CD4-positive, alpha-beta memory T cell (primary cell): ENCODE results near the gene ZC3H18. TPM values are rescaled to one million over a fixed set of nuclear protein-coding genes. Genes with fewer than 3 reads are reported as not detected.

ENCODE experiments used
- CTCF ChIA-PET: fragments of 350-600 bp; sonication (Branson Sonifier 250); formaldehyde crosslinking; loops from one replicate; lab custom pipeline; 2021; ENCODE audit warnings: inconsistent platforms; ENCODE audit not compliant: partially characterized antibody; lab: Charles Lee
- POLR2A ChIA-PET: fragments of 350-600 bp; sonication (Branson Sonifier 250); formaldehyde crosslinking; loops from one replicate; lab custom pipeline; 2021; ENCODE audit not compliant: partially characterized antibody; lab: Charles Lee
- DNase-seq, 5 donors: peaks; one replicate each; pipeline versions ENCODE4 v3.0.0 to v3.0.0-alpha.2; 2020 to 2022; ENCODE audit warnings: mixed read lengths in 1 of 5
- H3K27ac ChIP-seq: one replicate; pipeline ENCODE4 v1.7.0; 2013; ENCODE audit warnings: low read depth, low read length
- H3K27me3 ChIP-seq: 2 replicates; pipeline ENCODE4 v1.7.0; 2013; ENCODE audit warnings: mild to moderate bottlenecking, low read length, moderate library complexity; ENCODE audit not compliant: insufficient read depth
- H3K36me3 ChIP-seq: 2 replicates; pipeline ENCODE4 v1.7.0; 2013; ENCODE audit warnings: mild to moderate bottlenecking, low read length, moderate library complexity; ENCODE audit not compliant: insufficient read depth
- H3K4me1 ChIP-seq: 2 replicates; pipeline ENCODE4 v1.7.0; 2013; ENCODE audit warnings: mild to moderate bottlenecking, low read length, moderate library complexity; ENCODE audit not compliant: insufficient read depth
- H3K4me3 ChIP-seq, 2 donors: one replicate each; pipeline ENCODE4 v1.7.0; 2013; ENCODE audit warnings: low read length in 2 of 2, mild to moderate bottlenecking in 1 of 2
- H3K9me3 ChIP-seq, 2 donors: one replicate each; pipeline ENCODE4 v1.7.0; 2013; ENCODE audit warnings: low read length in 2 of 2, control low read depth in 1 of 2; ENCODE audit not compliant: control insufficient read depth in 1 of 2
- H3K27ac Mint-ChIP-seq, 7 donors: one replicate each; pipeline ENCODE4 v1.8.0; 2020 to 2021; ENCODE audit warnings: mixed read lengths in 7 of 7, mild to moderate bottlenecking in 6 of 7, inconsistent platforms in 3 of 7, moderate library complexity in 3 of 7
- H3K27me3 Mint-ChIP-seq, 2 donors: one replicate each; pipeline ENCODE4 v1.8.0; 2020 to 2021; ENCODE audit warnings: mixed read lengths in 2 of 2
- H3K36me3 Mint-ChIP-seq, 2 donors: one replicate each; pipeline ENCODE4 v1.8.0; 2020 to 2021; ENCODE audit warnings: mixed read lengths in 2 of 2, inconsistent platforms in 1 of 2, mild to moderate bottlenecking in 1 of 2
- H3K4me1 Mint-ChIP-seq, 4 donors: one replicate each; pipeline ENCODE4 v1.8.0; 2020 to 2021; ENCODE audit warnings: mixed read lengths in 4 of 4, mild to moderate bottlenecking in 1 of 4
- H3K4me3 Mint-ChIP-seq, 8 donors: one replicate each; pipeline ENCODE4 v1.8.0; 2020 to 2021; ENCODE audit warnings: mixed read lengths in 8 of 8, mild to moderate bottlenecking in 7 of 8, moderate library complexity in 6 of 8, inconsistent platforms in 3 of 8
- H3K9me3 Mint-ChIP-seq, 8 donors: one replicate each; pipeline ENCODE4 v1.8.0; 2020 to 2021; ENCODE audit warnings: mixed read lengths in 8 of 8, mild to moderate bottlenecking in 5 of 8, inconsistent platforms in 3 of 8, moderate library complexity in 1 of 8
- intact Hi-C: fragments of 100-400 bp; cut with micrococcal nuclease; formaldehyde crosslinking; loops from one replicate; pipeline ENCODE4 v1.15.1; 2023
- polyA plus RNA-seq, 2 donors: library from polyadenylated mRNA; unstranded; fragments of 300-500 nt; fragmentation: Illumina TruSeq; gene quantifications; one replicate each; pipeline ENCODE4 v1.2.3, GENCODE V29; 2021
- total RNA-seq, 2 experiments: library from RNA; stranded (reverse); gene quantifications; one replicate each; pipeline ENCODE4 v1.2.3, GENCODE V29; 2021

ZC3H18 gene
- total and polyA plus RNA-seq, 4 experiments from 2014 or later = 3.0 to 91.5 (median 54.0) TPM

DNA sequence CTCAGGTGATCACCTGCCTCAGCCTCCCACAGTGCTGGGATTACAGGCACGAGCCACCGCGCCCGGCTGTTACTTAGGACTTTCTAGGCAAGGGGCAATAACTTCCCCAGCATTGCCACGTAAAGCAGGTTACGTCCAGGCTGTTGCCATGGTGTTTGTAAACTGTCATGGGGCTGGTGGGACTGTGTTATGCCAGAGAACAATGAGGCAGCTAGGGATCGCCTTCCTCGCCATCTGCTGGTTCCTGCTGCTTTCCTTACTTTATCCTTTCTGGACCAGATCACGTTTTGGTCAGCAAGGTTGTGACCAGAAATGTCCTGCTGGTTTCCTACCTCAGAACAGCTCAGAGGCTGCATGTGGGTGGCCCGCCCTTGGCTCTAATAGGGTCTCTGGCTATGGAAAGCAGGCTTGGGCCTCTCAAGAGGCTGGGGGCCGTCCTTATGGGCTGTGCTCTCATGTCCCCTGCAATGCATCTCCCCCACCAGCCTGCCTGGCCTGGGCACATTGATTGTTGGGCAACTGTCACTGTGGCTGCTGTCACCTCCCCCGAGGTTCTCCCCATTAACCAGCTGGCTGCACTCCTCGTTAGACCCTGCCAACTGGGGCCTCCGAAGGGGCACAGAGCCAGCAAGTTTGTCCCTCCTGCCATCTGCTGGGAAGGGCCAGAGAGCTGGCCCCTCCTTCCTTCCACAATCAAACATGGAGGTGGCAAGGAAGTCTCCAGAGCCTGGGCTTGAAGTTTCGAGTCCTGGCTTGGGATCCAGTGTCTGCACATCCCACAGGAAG lies 28.2 kb upstream of the ZC3H18 start:
- H3K27ac ChIP-seq = no peak overlapping the region
- ChIA-PET CTCF (no interaction called here), POLR2A (no interaction called here)
- Mint-ChIP-seq H3K4me1 (no peaks in the 10 kb centered on the region), H3K4me3 (peak overlapping the region in 1 of 8 donors; percentile 26), H3K9me3 (peaks cover 0 to 25% (median 13%) of the 10 kb centered on the region in 8 donors), H3K27ac (no peak overlapping the region), H3K36me3 (peaks cover 0 to 6% of the 10 kb centered on the region in 2 donors), H3K27me3 (peaks cover 5% of the 10 kb centered on the region in 2 donors)
- H3K36me3 ChIP-seq = no peaks in the 10 kb centered on the region
- intact Hi-C loops = no loop called here
- peaks cover 0 to 3% of the 10 kb centered on the region in 2 donors for H3K9me3 ChIP-seq
- peak in 1 of 5 donors; percentile 27 for DNase-seq
- H3K27me3 ChIP-seq = no peaks in the 10 kb centered on the region
- H3K4me3 ChIP-seq = no peak overlapping the region
- no peaks in the 10 kb centered on the region for H3K4me1 ChIP-seq

- peaks cover 0 to 6% of the 10 kb centered on the region in 2 donors for H3K36me3 Mint-ChIP-seq
- POLR2A ChIA-PET = no interaction called here
- DNase-seq = no peak
- Histone ChIP-seq H3K4me1 (no peaks in the 10 kb centered on the region), H3K9me3 (peaks cover 0 to 3% of the 10 kb centered on the region in 2 donors), H3K4me3 (no peak overlapping the region), H3K36me3 (no peaks in the 10 kb centered on the region), H3K27me3 (no peaks in the 10 kb centered on the region), H3K27ac (no peak overlapping the region)
- peaks cover 5% of the 10 kb centered on the region in 2 donors for H3K27me3 Mint-ChIP-seq
- H3K4me3 Mint-ChIP-seq = no peak overlapping the region
- peaks cover 0 to 22% (median 13%) of the 10 kb centered on the region in 8 donors for H3K9me3 Mint-ChIP-seq
- peak overlapping the region in 2 of 7 donors; percentile 3 to 22 for H3K27ac Mint-ChIP-seq
- CTCF ChIA-PET = no interaction called here
- H3K4me1 Mint-ChIP-seq = no peaks in the 10 kb centered on the region
- intact Hi-C loops = no loop called here
Measured at GRCh38 chr16:88543230-88543813, 26.9 kb upstream of the ZC3H18 start.

DNA sequence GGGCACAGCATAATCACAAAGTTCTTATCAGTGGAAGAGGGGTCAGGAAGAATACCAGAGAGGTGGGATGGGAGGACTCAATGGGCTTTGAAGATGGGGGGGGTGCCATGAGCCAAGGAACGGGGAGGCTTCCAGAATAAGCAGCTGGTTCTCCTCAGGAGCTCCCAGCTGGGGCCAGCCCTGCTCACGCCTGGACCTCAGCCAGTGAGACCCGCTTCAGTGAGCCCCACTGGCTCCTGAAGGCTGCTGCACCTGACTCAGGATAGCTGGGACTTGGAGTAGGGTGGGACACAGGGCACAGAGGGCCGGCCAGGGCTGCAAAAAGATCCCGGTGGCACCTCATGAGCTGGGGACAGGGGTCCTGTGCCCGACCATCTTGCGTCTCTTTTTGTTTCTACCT lies 24.4 kb upstream of the ZC3H18 start:
- no peak for DNase-seq
- Histone ChIP-seq H3K36me3 (no peaks in the 10 kb centered on the region), H3K9me3 (peaks cover 0 to 3% of the 10 kb centered on the region in 2 donors), H3K27ac (no peak overlapping the region), H3K27me3 (no peaks in the 10 kb centered on the region), H3K4me3 (no peak overlapping the region), H3K4me1 (peaks cover 12% of the 10 kb centered on the region)
- CTCF ChIA-PET = no interaction called here
- peaks cover 0 to 6% of the 10 kb centered on the region in 2 donors for H3K36me3 Mint-ChIP-seq
- H3K27me3 Mint-ChIP-seq = peaks cover 5% of the 10 kb centered on the region in 2 donors
- intact Hi-C loops = no loop called here
- H3K9me3 Mint-ChIP-seq = peaks cover 0 to 22% (median 13%) of the 10 kb centered on the region in 8 donors
- peak overlapping the region in 1 of 7 donors; percentile 2 for H3K27ac Mint-ChIP-seq
- H3K4me1 Mint-ChIP-seq = peaks cover 0 to 19% (median 5%) of the 10 kb centered on the region in 4 donors
- no peak overlapping the region for H3K4me3 Mint-ChIP-seq
- POLR2A ChIA-PET = no interaction called here

DNA sequence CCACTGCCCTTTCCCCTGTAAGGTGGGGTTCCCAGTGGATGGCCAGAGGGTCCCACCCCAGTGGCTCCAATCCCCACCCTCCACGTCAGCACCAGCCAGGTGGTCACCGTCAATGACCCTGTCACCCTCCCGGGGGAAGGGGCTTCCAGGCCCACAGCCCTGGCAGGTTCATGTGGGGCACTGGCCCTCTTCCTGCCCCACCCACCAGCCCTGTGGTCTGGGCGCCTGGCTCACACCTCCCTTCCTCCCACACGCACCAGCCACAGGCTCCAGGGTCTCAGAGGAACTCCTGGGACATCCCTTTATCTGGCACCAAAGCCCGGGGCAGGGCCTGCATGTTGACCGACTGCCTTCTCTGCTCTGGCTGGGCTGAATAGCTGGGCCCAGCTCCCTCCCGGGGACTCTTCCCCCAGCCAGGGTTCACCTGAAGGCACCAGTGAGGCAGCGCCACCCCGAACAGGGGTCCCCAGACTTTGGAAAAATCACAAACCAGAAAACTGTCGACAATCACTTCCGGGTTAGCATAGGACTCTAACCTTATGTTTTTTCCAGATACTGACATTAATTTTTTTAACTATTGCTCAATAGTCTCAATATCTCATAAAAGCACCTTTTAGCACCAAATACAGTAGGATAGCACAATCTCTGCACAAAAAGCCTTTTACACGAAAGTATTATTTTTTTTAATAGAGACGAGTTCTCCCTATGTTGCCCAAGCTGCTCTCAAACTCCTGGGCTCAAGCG lies 21.9 kb upstream of the ZC3H18 start:
- no peak overlapping the region for H3K4me3 ChIP-seq
- no peak overlapping the region for H3K27ac ChIP-seq
- no peak overlapping the region for H3K27ac Mint-ChIP-seq
- H3K9me3 ChIP-seq = no peaks in the 10 kb centered on the region
- H3K27me3 Mint-ChIP-seq = peaks cover 3% of the 10 kb centered on the region in 2 donors
- no peaks in the 10 kb centered on the region for H3K36me3 ChIP-seq
- peaks cover 0 to 11% (median 6%) of the 10 kb centered on the region in 8 donors for H3K9me3 Mint-ChIP-seq
- H3K36me3 Mint-ChIP-seq = peaks cover 0 to 4% of the 10 kb centered on the region in 2 donors
- ChIA-PET POLR2A (no interaction called here), CTCF (no interaction called here)
- peaks cover 12% of the 10 kb centered on the region for H3K4me1 ChIP-seq
- H3K4me3 Mint-ChIP-seq = no peak overlapping the region
- intact Hi-C loops = no loop called here
- H3K4me1 Mint-ChIP-seq = peaks cover 0 to 19% (median 7%) of the 10 kb centered on the region in 4 donors
- H3K27me3 ChIP-seq = no peaks in the 10 kb centered on the region
- no peak for DNase-seq

DNA sequence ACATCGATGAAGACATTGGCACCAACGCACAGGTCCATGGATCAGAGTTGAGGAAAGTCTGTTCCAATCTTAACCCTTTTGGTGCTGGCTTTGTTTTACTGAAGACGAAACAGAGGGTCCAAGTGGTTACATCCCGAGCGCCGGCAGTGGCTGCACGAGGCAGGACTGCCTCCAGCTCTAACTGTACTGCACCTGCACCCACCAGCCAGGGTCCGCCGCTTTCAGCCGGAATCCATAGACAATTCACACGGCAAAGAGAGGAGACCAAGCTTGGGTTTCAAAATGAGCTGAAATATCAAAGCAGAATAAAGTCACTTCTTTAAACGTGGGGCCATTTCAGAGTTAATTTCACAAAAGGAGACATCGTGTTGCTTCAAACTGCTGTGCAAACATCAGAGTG lies 21.2 kb upstream of the ZC3H18 start:
- H3K4me3 ChIP-seq = no peak overlapping the region
- peaks cover 3% of the 10 kb centered on the region in 2 donors for H3K27me3 Mint-ChIP-seq
- no peak overlapping the region for H3K27ac Mint-ChIP-seq
- POLR2A ChIA-PET = no interaction called here
- H3K9me3 Mint-ChIP-seq = peaks cover 0 to 4% (median 0%) of the 10 kb centered on the region in 8 donors
- H3K36me3 Mint-ChIP-seq = no peaks in the 10 kb centered on the region
- no peaks in the 10 kb centered on the region for H3K36me3 ChIP-seq
- H3K27me3 ChIP-seq = no peaks in the 10 kb centered on the region
- intact Hi-C loops = no loop called here
- H3K4me3 Mint-ChIP-seq = no peak overlapping the region
- H3K4me1 ChIP-seq = peaks cover 12% of the 10 kb centered on the region
- no peaks in the 10 kb centered on the region for H3K9me3 ChIP-seq
- peaks cover 0 to 19% (median 7%) of the 10 kb centered on the region in 4 donors for H3K4me1 Mint-ChIP-seq
- DNase-seq = no peak
- CTCF ChIA-PET = no interaction called here
- no peak overlapping the region for H3K27ac ChIP-seq

- Histone ChIP-seq H3K4me1 (peaks cover 12% of the 10 kb centered on the region), H3K9me3 (no peaks in the 10 kb centered on the region), H3K27me3 (no peaks in the 10 kb centered on the region), H3K36me3 (no peaks in the 10 kb centered on the region), H3K4me3 (peak overlapping the region in 1 of 2 donors; percentile 14), H3K27ac (no peak overlapping the region)
- CTCF ChIA-PET = no interaction called here
- Mint-ChIP-seq H3K9me3 (peaks cover 0 to 4% (median 0%) of the 10 kb centered on the region in 8 donors), H3K4me3 (peak overlapping the region in 2 of 8 donors; percentile 54 to 79), H3K4me1 (peaks cover 0 to 19% (median 7%) of the 10 kb centered on the region in 4 donors), H3K27me3 (peaks cover 3% of the 10 kb centered on the region in 2 donors), H3K36me3 (no peaks in the 10 kb centered on the region), H3K27ac (peak overlapping the region in 1 of 7 donors; percentile 52)
- POLR2A ChIA-PET = no interaction called here
- intact Hi-C loops = no loop called here
- DNase-seq = no peak
Measured at GRCh38 chr16:88549671-88550245, 20.4 kb upstream of the ZC3H18 start.
